HPDE6-E6E7 (cell line): ENCODE measurements around the gene WIPF3.

Experiments used
- DNase-seq: peaks from one replicate; pipeline ENCODE4 v3.0.0; 2011; ENCODE audit warnings: missing footprints; ENCODE audit errors: extremely low spot score

WIPF3 gene

GRCh38 chr7:29808075-29808801 lies 1.9 kb downstream of the WIPF3 start:
- DNase-seq, result no peak

- no peak for DNase-seq
Measured at GRCh38 chr7:29809533-29810155, 3.3 kb downstream of the WIPF3 start.

- no peak for DNase-seq
Measured at GRCh38 chr7:29810297-29810696, 4.0 kb downstream of the WIPF3 start.

GRCh38 chr7:29810813-29811482 lies 4.6 kb downstream of the WIPF3 start:
- DNase-seq, result no peak

GRCh38 chr7:29811586-29811985 lies 5.3 kb downstream of the WIPF3 start:
- DNase-seq, result no peak

- no peak for DNase-seq
Measured at GRCh38 chr7:29812185-29812876, 6.0 kb downstream of the WIPF3 start.

GRCh38 chr7:29815181-29816105 lies 9.1 kb downstream of the WIPF3 start:
- no peak for DNase-seq

GRCh38 chr7:29818308-29818707 lies 12.0 kb downstream of the WIPF3 start:
- DNase-seq, result no peak

GRCh38 chr7:29825775-29826529 lies 19.6 kb downstream of the WIPF3 start:
- DNase-seq, result no peak

- no peak for DNase-seq
Measured at GRCh38 chr7:29826530-29826822, 20.2 kb downstream of the WIPF3 start.

- no peak for DNase-seq
Measured at GRCh38 chr7:29826904-29827303, 20.6 kb downstream of the WIPF3 start.

GRCh38 chr7:29831705-29832104 lies 25.4 kb downstream of the WIPF3 start:
- DNase-seq, result no peak

GRCh38 chr7:29833929-29834328 lies 27.6 kb downstream of the WIPF3 start:
- no peak for DNase-seq

GRCh38 chr7:29835718-29836117 lies 29.4 kb downstream of the WIPF3 start:
- DNase-seq, result no peak

- DNase-seq, result no peak
Measured at GRCh38 chr7:29839302-29839701, 33.0 kb downstream of the WIPF3 start.

GRCh38 chr7:29839921-29840320 lies 33.6 kb downstream of the WIPF3 start:
- no peak for DNase-seq

- no peak for DNase-seq
Measured at GRCh38 chr7:29840701-29841100, 34.4 kb downstream of the WIPF3 start.

- DNase-seq, result no peak
Measured at GRCh38 chr7:29841926-29842701, 35.8 kb downstream of the WIPF3 start.

- no peak for DNase-seq
Measured at GRCh38 chr7:29843093-29843492, 36.8 kb downstream of the WIPF3 start.

GRCh38 chr7:29843726-29844125 lies 37.4 kb downstream of the WIPF3 start:
- no peak for DNase-seq
